SK-N-SH treated with all-trans-retinoic acid at 6 μM for 48 hours (cell line): ENCODE measurements around the gene NRL.

ENCODE experiments used
- ATAC-seq: fragments of 200-7000 bp; cut with Tn5 transposase; 3 replicates; pipeline ENCODE4 v1.9.1; 2020; ENCODE audit warnings: mild to moderate bottlenecking, moderate library complexity
- BACH2 ChIP-seq: fragments of 250-450 bp; sonication (Bioruptor Pico); IDR thresholded peaks from 2 replicates; pipeline ENCODE4 v1.9.0; 2021; ENCODE audit warnings: mild to moderate bottlenecking, borderline replicate concordance
- CSDC2 ChIP-seq: fragments of 250-450 bp; sonication (Bioruptor Pico); IDR thresholded peaks from 2 replicates; pipeline ENCODE4 v1.5.0; 2020; ENCODE audit warnings: mild to moderate bottlenecking, moderate library complexity
- CSRNP3 ChIP-seq: fragments of 250-450 bp; sonication (Bioruptor Pico); IDR thresholded peaks from 2 replicates; pipeline ENCODE4 v1.5.1; 2021; ENCODE audit warnings: mild to moderate bottlenecking, moderate library complexity
- ESRRG ChIP-seq: fragments of 250-450 bp; sonication (Bioruptor Pico); IDR thresholded peaks from 2 replicates; pipeline ENCODE4 v1.6.1; 2021; ENCODE audit warnings: mild to moderate bottlenecking
- GLIS3 ChIP-seq: fragments of 250-450 bp; sonication (Bioruptor Pico); IDR thresholded peaks from 2 replicates; pipeline ENCODE4 v1.5.0; 2020; ENCODE audit warnings: mild to moderate bottlenecking, moderate library complexity
- ISL1 ChIP-seq: fragments of 250-450 bp; sonication (Bioruptor Pico); IDR thresholded peaks from 2 replicates; pipeline ENCODE4 v2.1.2; 2022; ENCODE audit warnings: mild to moderate bottlenecking, moderate library complexity
- OSR1 ChIP-seq: fragments of 250-450 bp; sonication (Bioruptor Pico); IDR thresholded peaks from 2 replicates; pipeline ENCODE4 v1.8.0; 2022; ENCODE audit warnings: moderate library complexity, mild to moderate bottlenecking, inconsistent platforms
- PATZ1 ChIP-seq: fragments of 250-450 bp; sonication (Bioruptor Pico); IDR thresholded peaks from 2 replicates; pipeline ENCODE4 v1.8.0; 2020; ENCODE audit warnings: mild to moderate bottlenecking, moderate library complexity, borderline replicate concordance
- POU6F1 ChIP-seq: fragments of 250-450 bp; sonication (Bioruptor Pico); IDR thresholded peaks from 2 replicates; pipeline ENCODE4 v1.8.0; 2021; ENCODE audit warnings: low read depth, mild to moderate bottlenecking, moderate library complexity, borderline replicate concordance
- PPARA ChIP-seq: fragments of 250-450 bp; sonication (Bioruptor Pico); IDR thresholded peaks from 2 replicates; pipeline ENCODE4 v1.5.0; 2020; ENCODE audit warnings: mild to moderate bottlenecking, borderline replicate concordance
- RARB ChIP-seq: fragments of 250-450 bp; sonication (Bioruptor Pico); IDR thresholded peaks from 2 replicates; pipeline ENCODE4 v1.8.0; 2021; ENCODE audit warnings: mild to moderate bottlenecking, moderate library complexity
- SNAI2 ChIP-seq: fragments of 250-450 bp; sonication (Bioruptor Pico); IDR thresholded peaks from 2 replicates; pipeline ENCODE4 v1.5.0; 2020; ENCODE audit warnings: mild to moderate bottlenecking, moderate library complexity
- TOX ChIP-seq: fragments of 250-450 bp; sonication (Bioruptor Pico); IDR thresholded peaks from 2 replicates; pipeline ENCODE4 v1.8.0; 2021; ENCODE audit warnings: mild to moderate bottlenecking, moderate library complexity, borderline replicate concordance
- ZC3H10 ChIP-seq: fragments of 250-450 bp; sonication (Bioruptor Pico); IDR thresholded peaks from 2 replicates; pipeline ENCODE4 v1.5.1; 2021; ENCODE audit warnings: mild to moderate bottlenecking, moderate library complexity
- ZFP3 ChIP-seq: fragments of 250-450 bp; sonication (Bioruptor Pico); IDR thresholded peaks from 2 replicates; pipeline ENCODE4 v1.5.0; 2020; ENCODE audit warnings: mild to moderate bottlenecking, moderate library complexity
- ZNF565 ChIP-seq: fragments of 450-650 bp; formaldehyde crosslinking; conservative IDR thresholded peaks from 2 replicates; pipeline ENCODE4 v1.5.0; 2020; ENCODE audit warnings: low read depth, mild to moderate bottlenecking, moderate library complexity
- ZNF70 ChIP-seq: fragments of 450-650 bp; formaldehyde crosslinking; IDR thresholded peaks from 2 replicates; pipeline ENCODE4 v1.5.0; 2020; ENCODE audit warnings: mild to moderate bottlenecking, moderate library complexity
- ZNF8 ChIP-seq: fragments of 450-650 bp; formaldehyde crosslinking; IDR thresholded peaks from 2 replicates; pipeline ENCODE4 v1.5.0; 2020; ENCODE audit warnings: mild to moderate bottlenecking, moderate library complexity
- TF ChIP-seq, protein P1 (sequence below): fragments of 250-450 bp; sonication (Bioruptor Pico); IDR thresholded peaks from 2 replicates; pipeline ENCODE4 v1.5.1; 2020; ENCODE audit warnings: low read depth, mild to moderate bottlenecking, moderate library complexity

The NRL gene

DNA sequence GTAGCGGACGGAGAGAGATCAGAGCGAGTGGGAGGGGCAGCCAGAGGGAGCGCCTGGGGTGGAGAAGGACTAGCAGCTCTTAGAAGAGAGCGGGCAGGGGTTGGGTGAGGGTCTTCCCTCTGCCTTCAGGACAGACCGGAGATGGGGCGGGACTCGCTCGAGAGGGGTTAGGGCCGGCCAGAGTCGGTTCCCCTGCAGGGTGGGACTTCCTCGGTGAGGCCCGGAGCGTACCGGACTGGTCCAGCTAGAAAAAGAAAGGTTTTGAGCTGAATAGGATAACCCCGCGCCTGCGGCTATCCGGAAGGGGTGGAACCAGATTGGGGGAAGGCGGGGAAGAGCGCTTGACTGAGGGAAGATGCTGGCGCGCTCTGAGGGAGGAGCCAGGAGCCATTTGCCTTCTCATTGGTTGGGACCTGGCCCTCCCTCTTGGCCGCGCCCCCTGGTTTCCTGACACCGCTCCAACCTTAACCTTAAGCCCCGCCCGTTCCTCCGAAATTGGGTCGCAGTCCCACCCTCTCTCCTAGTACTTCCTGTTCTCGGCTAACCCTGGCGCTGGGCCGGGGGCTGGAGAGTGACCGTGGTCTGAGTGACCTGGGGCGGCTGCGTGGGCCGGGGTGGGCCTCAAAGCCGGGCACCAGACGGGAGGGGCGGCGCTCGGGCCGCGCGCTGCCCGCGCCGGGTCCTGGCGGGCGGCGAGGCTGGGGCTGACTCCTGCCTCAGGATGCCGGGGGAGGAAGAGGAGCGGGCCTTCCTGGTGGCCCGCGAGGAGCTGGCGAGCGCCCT lies 32.4 kb upstream of the NRL start, which contains the start of gene RNF31:
TSS of gene RNF31 (plus strand) at position 521 of the 783 bp plus-strand sequence. CDS start at position 722, 201 bp downstream.
- TF ChIP-seq ZC3H10 = no peak
- TF ChIP-seq, protein P1, sequence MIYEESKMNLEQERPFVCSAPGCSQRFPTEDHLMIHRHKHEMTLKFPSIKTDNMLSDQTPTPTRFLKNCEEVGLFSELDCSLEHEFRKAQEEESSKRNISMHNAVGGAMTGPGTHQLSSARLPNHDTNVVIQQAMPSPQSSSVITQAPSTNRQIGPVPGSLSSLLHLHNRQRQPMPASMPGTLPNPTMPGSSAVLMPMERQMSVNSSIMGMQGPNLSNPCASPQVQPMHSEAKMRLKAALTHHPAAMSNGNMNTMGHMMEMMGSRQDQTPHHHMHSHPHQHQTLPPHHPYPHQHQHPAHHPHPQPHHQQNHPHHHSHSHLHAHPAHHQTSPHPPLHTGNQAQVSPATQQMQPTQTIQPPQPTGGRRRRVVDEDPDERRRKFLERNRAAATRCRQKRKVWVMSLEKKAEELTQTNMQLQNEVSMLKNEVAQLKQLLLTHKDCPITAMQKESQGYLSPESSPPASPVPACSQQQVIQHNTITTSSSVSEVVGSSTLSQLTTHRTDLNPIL = no peak
- peak; percentile 96 for ATAC-seq

GRCh38 chr14:24146453-24146977 lies 31.8 kb upstream of the NRL start, which contains the start of gene PSME2:
Gene PSME2, minus strand, starts transcription at chr14:24146610. Its CDS starts 29 bp downstream, at chr14:24146581.
- TF ChIP-seq ZC3H10 = no peak
- no peak for TF ChIP-seq PATZ1 (CRISPR knock-in tag)
- TF ChIP-seq ZFP3 (CRISPR knock-in tag) = no peak
- TF ChIP-seq PPARA (CRISPR knock-in tag) = no peak
- TF ChIP-seq POU6F1 (CRISPR knock-in tag) = no peak
- TF ChIP-seq CSDC2 (CRISPR knock-in tag) = no peak
- no peak for TF ChIP-seq RARB
- no peak for TF ChIP-seq ZNF565
- TF ChIP-seq SNAI2 = no peak
- TF ChIP-seq CSRNP3 (CRISPR knock-in tag) = no peak
- TF ChIP-seq, protein P1 = no peak
- TF ChIP-seq ZNF8 (CRISPR knock-in tag) = no peak
- TF ChIP-seq ISL1 (CRISPR knock-in tag) = no peak
- TF ChIP-seq TOX (CRISPR knock-in tag) = no peak
- no peak for TF ChIP-seq OSR1 (CRISPR knock-in tag)
- no peak for TF ChIP-seq ZNF70 (CRISPR knock-in tag)
- peak; percentile 84 for ATAC-seq

DNA sequence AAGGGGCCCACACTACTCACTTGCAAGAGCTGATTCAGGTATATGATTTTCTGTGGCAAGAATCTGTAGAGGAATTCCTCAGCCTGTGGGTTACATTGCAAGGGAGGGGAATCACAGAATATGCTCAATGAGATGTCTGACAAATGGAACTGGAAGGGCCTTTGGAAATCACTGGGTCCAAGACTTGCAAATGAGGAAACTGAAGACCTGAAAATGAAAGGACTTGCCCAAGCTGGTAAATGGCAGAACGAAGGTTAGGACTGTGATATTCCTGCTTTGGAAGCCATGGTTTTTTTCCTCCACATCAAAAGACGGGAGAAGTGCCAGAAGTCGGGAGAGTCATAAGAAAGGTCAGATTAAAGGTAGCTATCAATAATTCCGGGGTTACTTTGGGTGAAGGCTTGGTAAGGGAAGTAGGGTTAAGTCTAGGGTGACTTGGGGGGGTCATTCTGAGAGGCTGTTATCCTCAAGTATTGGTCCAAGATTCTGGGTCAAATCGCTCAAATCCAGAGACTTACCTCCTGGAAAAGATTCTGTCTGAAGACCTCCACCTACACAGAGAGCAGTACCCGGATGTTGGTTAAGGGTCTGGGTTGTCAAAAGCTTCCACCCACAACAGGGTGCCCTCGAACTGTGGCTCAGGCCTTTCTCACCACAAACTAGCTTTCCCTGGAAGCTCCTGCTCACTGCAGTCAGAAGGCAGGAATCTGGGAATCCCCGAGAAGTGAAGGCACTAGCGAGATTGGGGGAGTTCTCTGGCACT lies 31.1 kb upstream of the NRL start:
- TF ChIP-seq ZNF8 (CRISPR knock-in tag) (no peak), BACH2 (CRISPR knock-in tag) (no peak)
- no peak; the same call in 2 of the 3 replicates for ATAC-seq

DNA sequence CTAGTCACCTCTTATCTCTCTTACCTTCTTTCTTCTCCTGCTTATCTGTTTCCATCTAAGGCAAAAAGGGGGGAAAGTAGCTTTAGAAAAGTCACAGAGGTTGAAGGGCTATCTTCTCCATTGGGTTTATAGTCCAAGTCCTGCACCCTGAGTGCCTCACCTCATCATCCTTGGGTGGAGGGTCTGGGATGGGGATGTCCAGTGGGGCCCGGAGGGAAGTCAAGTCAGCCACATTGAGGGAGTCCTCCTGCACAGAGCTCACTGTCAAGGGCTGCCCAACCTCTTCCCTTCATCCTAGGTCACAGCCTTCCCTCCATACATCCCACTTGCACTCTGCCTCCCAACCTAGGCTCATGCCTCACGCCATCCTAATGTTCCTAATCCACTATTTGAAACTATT lies 30.5 kb upstream of the NRL start:
- no peak for TF ChIP-seq ESRRG (CRISPR knock-in tag)
- no peak for TF ChIP-seq TOX (CRISPR knock-in tag)
- TF ChIP-seq GLIS3 (CRISPR knock-in tag) = no peak
- TF ChIP-seq, all 23 proteins: peak for 0
- no peak for ATAC-seq
